Stimulated activated CD8-positive, alpha-beta memory T cell treated with anti-CD3 and anti-CD28 coated beads, Interleukin-15, amount 100 ng/mL, for 1 hour (primary cell): ENCODE data around the gene KRT14.
"Not testable (repeated sequence)": the region's sequence is repeated elsewhere in the genome, so short reads cannot be mapped to it uniquely, and the experiment has no call there.

Experiments
- DNase-seq: peaks from one replicate; pipeline ENCODE4 v3.0.0-alpha.2; 2020; ENCODE audit warnings: low read depth

Gene KRT14

GRCh38 chr17:41623184-41623861, 36.6 kb upstream of the KRT14 start:
- not testable (repeated sequence) for DNase-seq

- DNase-seq, result not testable (repeated sequence)
Measured at GRCh38 chr17:41622340-41623183, 35.9 kb upstream of the KRT14 start.

GRCh38 chr17:41621916-41622315, 35.2 kb upstream of the KRT14 start:
- no peak for DNase-seq

- DNase-seq, result not testable (repeated sequence)
Measured at GRCh38 chr17:41621435-41621817, 34.7 kb upstream of the KRT14 start.

GRCh38 chr17:41620583-41621434, 34.1 kb upstream of the KRT14 start:
- DNase-seq, result no peak

- DNase-seq, result not testable (repeated sequence)
Measured at GRCh38 chr17:41619927-41620582, 33.4 kb upstream of the KRT14 start.

GRCh38 chr17:41619036-41619926, 32.6 kb upstream of the KRT14 start:
- DNase-seq, result no peak

- no peak for DNase-seq
Measured at GRCh38 chr17:41618341-41619035, 31.8 kb upstream of the KRT14 start.

GRCh38 chr17:41617698-41618097, 31.0 kb upstream of the KRT14 start:
- no peak for DNase-seq

GRCh38 chr17:41617136-41617535, 30.4 kb upstream of the KRT14 start:
- no peak for DNase-seq

GRCh38 chr17:41616486-41616885, 29.8 kb upstream of the KRT14 start:
- DNase-seq, result not testable (repeated sequence)

GRCh38 chr17:41615454-41615853, 28.8 kb upstream of the KRT14 start:
- no peak for DNase-seq

- not testable (repeated sequence) for DNase-seq
Measured at GRCh38 chr17:41614767-41615166, 28.1 kb upstream of the KRT14 start.

GRCh38 chr17:41614098-41614497, 27.4 kb upstream of the KRT14 start:
- DNase-seq, result no peak

- DNase-seq, result no peak
Measured at GRCh38 chr17:41613277-41614082, 26.8 kb upstream of the KRT14 start.

- not testable (repeated sequence) for DNase-seq
Measured at GRCh38 chr17:41612376-41613160, 25.9 kb upstream of the KRT14 start, which contains the start of gene KRT16. Gene KRT16 (minus strand): TSS chr17:41612767. CDS start chr17:41612688, 79 bp downstream.

- no peak for DNase-seq
Measured at GRCh38 chr17:41610965-41611640, 24.4 kb upstream of the KRT14 start.

GRCh38 chr17:41610061-41610517, 23.4 kb upstream of the KRT14 start:
- not testable (repeated sequence) for DNase-seq
